ENCODE measurements around the gene IMMP2L.

IMMP2L gene

DNA sequence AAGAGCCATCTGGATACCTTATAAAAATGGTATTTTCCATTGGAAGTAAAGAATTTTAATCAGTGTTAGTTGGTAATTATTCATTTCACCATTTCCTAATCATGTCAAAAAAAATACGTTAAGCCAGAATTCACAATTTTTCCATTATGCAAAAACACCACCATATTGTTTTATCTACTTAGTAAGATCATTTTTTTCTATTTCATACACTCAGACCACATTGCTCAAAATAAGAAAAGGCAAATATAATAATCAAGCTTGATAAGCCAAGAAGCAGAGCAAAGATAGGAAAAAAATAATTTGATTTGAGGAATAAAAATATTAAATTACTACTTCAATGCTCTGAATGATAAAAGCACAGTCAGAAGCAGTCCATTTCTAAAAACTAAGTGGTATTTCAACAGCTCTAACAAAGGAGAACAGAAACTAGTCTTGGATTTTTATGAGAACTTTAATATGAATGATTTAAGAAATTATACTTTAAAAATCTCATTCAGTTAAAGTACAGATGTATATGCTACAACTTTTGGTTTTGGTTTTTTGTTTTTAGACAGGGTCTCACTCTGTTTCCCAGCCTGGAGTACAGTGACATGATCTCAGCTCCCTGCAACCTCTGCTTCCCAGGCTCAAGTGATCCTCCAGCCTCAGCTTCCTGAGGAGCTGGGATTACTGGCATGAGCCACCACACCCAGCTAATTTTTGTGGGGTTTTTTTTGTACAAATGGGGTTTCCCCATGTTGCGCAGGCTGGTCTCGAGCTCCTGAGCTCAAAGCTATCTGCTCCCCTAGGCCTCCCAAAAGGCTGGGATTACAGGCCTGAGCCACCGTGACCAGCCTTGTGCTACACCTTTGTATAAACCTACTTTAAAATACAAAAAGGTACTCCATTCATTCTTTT lies 424.7 kb downstream of the IMMP2L start:
- no peak for FAIRE-seq

DNA sequence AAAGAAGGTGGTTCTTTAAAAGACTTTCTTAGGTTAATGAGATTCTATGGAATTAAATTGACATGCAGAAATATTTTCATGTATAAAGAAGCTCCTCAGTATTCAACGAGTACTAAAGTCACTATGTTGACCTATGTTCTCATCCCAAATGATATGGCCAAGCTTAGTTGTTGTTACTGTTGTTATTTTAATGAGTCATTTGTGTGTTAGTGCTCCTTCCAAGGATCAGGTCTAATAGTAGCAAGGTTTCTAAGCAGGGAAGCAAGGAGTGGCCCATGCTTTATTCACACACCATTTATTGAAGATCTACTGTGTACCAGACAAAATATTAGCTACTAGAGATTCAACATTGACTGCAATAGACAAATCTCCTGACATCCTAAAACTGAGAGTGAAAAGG lies 429.5 kb downstream of the IMMP2L start:
- no peak for FAIRE-seq

DNA sequence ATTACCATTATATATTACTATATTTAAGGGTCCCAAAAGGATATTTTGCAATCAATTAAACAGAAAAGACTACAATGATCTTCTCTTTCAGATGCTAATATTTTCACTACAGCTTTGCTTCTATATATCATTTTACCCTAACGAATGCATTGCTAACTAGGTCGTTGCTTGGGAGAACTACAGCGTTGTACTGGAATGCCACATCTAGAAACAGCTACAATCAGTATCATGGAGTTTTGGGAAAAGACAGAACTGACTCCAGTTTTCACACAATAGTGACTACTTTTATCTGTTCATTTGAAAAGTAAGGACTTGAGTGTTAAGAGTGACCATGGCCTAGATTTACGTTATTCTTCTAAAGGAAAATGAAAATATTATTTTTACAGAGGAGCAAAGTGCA lies 432.9 kb downstream of the IMMP2L start:
- no peak for FAIRE-seq

DNA sequence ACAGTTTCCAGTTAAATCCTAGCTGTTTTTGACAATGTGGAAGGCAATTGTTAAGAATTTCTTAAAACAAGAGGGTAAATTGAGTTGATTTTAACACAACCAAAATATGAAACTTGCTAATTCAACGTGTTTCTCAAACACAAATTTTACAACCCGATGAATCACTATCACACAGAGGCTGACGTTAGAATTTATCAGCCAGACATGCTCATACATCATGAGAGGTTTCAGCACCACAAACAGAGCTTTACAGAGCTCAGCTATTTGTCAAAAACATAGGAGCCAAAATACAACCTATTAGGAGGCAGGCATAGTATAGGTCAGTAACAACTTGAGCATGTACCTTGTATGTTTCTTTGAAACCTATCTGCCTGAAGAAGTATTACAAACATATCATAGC lies 435.3 kb downstream of the IMMP2L start:
- no peak for FAIRE-seq

DNA sequence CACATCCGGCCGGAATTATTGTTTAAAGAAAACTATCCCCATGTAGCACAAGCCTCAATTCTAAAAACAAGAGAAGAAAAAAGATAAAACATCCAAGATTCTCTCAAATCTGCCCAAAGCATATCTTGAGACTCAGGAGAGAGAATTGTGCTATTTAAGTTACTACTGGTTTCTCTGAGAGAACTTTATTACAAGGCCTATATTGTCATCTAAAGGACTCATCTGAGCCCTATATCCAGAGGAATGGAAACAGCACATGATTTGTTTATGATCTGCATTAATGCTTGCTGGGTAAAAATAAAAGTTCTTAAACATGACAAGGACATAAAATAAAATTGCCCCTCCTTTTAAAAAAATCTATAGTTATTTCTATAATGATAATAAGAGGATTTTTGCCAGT lies 446.3 kb downstream of the IMMP2L start:
- no peak for FAIRE-seq

DNA sequence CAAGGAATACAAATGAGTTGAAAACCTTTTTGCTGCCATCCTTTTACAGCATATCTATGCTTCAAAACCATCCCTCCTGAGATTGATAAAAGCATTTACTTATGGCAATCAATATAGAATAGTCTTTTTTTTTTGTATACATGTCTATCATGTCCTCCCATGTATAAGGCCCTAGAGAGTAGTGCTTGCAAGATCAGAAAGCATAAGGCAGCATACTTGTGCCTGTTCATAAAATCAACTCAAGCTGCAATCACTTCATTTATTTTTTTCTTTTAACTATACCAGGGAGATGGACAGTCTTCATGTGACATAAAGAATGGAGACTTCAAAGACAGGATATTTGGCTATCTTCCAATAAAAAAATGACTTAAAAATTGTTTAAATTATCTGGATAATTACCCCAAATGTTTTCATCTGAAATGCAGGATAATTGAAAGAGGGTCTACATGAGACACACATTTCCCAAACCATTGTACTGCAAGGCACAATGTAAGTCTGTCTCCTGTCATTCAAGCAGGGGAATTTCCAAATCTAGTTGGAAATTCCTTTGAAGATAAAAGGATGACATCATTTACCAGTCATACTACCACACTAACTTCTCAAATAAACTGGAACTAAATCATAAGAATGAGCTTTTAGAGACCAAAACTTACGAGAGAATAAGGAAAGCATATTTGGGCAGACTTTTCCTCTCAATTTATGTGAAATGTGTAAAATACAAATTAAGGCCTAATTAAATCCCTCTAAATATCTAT lies 448.9 kb downstream of the IMMP2L start:
- no peak for FAIRE-seq

DNA sequence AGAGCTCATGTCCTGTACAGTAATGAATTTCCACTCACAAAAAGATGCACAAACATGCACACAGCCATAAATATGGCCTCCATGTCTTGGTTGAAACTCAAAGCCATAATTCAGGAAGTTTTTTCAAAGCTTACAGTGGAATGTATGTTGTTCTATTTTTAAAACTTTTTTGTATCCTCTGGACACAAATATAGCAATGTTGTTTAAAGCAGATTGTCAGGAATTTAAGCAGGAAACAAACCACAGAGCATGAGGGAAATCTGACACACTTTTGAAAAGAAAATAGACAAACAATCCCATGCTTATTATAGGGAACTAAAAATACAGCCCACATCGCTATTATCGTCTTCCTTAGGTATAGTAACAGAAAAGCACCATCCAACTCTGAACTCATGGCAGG lies 449.9 kb downstream of the IMMP2L start:
- FAIRE-seq: no peak

DNA sequence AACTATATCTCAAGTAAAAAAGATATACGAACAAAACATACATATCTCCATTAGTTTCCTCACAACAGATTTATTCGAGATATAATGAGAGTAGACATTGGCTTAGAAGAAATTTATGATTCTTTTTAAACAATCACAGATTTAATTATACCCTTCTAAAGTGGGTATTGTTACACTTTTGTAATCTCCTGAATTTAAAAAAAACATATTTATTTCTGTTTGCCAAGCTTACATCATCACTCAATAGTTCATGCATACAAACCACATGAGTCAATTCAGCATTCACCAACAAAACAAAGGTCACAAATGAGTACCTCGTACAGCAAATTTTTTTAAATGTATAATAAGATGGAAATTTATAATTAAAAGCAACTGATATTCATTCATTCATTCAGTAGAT lies 453.8 kb downstream of the IMMP2L start:
- FAIRE-seq: no peak

DNA sequence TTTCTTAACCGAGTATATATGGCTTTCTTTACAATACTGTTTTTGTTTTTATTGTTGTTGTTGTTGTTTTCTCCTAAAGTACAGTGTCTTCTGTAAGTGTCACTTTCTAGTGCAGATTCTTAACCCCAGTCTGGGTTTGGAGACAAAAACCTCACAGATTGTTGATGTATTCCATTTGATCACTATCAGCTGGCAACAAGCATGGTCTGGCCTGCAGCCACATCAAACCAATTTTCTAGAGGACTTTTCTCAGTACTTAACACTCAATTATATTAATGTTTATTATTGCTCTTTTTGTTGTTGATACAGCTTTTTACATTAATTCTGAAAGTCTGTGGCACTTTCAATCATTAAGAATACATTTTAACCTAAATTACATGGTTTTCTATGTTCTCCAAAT lies 454.3 kb downstream of the IMMP2L start:
- FAIRE-seq: no peak

DNA sequence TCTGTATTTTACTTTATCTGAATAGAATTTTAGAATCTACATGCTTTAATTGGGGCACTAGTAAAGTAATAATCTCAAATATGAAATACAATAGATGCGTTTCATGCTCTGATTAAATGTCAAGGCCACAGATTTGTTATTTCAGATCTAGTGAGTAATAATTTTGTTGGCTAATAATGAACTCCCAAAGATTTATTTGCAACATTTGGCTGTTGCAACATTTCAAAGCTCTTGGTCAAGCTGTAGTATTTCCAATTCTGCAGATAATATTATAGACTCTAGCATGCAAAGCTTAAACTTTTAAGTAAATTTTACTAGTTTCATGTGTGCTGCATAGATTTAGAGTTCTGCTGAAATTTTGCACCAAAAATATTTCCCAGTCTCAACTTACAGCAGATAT lies 454.7 kb downstream of the IMMP2L start:
- no peak for FAIRE-seq

DNA sequence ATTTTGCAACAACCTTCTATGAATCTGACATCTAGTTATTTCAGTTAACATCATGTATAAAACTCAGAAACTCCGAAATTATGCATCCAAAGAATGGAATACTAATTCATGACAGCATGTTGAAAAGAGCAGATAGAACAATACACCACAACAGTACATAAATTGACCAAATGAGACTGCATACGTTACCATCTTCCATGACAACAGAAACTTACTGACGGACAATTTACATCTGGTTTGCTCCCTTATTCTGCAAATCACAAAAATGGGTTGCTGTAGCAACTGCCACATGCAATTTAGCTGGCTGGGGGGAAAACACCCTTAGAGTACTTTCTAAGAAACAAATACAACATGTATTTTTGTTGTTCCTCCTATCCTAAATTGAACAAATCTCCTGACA lies 457.0 kb downstream of the IMMP2L start:
- no peak for FAIRE-seq

DNA sequence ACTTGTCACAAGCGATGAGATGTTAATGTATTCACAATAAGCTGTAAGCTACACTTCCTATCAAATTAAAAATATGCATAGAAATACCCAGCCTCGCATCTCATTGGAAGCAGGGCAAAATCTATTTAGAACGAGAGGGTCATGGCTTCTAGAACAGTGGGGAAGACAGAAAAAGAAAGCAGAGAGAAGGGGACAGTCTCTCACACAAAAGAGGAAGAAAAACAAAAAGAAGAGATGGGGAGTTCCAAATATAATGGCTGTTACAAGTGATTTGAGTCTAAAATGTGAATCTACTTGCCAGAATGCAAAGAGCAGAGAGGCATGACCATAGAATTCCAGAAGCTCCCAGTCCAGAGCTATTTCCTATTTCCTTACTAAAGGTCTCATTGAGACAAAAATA lies 457.6 kb downstream of the IMMP2L start:
- no peak for FAIRE-seq

DNA sequence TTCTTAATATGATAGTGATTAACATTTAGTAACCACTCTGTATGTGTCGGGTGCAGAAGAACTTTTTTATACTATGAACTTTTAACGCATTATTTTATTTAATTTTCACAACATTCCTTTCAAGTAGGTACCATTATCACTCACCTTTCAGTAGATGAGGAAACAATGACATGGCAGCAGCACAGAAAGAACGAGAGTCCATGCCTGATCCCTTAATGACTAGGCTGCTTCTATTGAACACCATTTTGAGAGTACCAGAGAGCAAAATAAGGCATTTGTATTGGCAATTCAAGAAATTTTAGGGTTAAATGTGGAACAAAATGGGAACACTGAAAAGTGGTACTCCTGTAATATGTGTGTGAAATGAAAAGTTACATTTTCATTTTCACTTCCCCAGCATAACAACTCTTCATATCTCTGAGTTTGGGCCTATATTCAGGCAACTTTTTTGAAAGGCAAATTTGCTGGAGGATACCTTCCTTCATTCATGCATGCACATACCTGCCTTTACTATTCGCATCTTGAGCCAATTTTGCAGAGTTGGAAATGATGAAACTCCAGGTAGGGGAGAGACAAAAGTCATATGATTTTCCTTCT lies 458.5 kb downstream of the IMMP2L start:
- no peak for FAIRE-seq

DNA sequence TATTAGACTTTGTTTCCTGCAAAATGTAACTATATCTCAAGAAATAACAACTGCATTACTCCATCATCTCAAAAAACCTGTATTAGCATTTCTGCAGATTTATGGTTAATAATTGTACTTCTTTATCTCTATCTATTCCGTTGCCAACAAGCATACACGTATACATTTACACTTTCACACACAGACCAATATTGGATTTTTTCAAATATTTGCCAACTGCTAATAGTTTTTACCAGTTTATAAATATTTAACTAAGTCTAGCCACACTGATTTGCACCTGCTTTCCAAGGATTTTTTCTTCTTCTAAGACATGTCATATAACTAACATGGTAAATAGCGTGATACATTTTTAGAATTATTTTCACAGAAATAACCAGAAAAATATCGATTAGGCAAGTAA lies 459.2 kb downstream of the IMMP2L start:
- FAIRE-seq: no peak

DNA sequence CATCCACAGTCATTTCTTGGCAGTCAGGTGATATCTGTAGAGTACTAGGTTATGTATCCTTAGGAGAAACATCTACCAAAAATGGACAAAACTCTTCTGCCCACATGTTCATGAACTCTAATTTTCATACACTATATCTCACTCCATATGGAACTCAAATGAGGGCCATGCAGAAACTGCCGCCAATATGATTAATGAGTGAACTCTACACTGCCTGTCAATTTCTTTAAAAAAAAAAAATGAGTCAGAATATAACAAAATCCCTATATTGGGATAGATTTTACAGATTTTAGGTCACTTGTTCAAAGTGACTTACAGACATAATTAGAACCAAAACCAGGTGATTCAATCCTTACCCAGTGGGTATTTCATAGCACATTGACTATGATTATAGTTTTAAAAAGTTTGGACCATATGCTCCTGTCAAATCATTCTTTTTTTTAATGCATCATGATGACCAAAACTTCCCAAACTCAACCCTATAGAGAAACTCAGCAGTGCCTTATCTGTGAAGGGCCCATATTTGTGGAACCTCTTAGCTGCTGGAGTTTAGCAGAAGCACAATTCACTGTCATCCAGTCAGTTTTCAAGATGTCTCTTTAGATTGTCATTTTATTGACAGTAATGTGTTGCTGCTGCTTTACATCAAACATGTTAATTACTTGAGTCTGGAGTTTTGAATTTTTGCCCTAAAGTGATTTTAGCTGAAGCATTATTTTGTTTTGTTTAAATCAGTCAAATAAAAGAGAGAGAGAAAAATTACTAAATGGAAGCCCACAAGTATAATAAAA lies 460.2 kb downstream of the IMMP2L start:
- no peak for FAIRE-seq

DNA sequence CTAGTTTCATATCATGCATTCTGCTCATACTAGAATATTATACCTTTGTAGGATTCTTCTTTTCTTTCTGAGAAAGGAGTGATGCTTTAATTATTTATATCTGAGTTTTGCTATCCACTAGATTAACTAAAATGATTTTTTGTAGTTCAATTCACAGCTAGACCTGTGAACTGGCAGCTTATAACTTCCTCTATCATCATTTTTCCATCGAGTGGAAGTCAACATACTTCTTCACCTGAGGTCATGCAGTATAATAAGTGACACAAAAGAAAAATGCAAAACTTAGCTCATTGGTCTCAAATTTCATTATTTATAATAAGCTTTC lies 463.4 kb downstream of the IMMP2L start:
- no peak for FAIRE-seq

DNA sequence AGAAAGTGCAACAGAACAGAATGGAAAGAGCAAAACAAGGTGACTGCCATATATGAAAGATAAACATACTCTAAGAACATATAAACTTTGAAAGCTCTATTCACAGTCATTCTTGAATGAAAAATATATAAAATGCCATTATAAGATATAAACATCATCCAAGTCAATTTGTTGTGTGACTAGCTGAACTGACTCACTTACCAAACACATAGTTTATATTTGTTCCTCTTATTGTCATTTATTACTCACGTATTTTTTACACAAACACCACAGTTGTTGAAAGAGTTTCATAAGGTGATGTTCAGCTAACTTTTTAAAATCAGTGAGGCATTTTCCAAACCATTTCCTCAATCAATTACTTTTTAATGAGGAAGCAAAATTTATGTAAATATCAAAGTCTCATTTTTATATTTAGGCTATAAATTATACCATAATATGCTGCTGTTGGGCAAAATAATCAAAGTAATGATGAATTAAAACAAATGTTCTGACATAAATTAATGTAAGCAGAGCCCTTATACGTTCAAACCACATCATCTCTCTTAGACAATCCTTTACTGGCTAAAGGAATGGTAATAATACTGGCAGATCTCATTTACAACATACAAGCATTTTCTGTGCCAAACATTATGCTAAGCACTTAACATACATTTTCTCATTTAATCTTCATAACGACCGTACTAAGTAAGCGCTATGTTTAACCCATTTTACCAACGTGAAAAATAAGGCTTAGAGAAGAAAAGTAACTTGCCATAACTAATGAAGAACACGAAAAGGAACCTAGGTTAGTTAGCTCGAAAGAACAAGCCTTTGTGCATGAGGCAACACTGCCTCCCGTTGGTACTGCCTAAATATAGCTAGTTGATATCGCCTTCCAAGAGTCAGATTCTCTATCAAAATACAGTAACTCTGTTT lies 464.0 kb downstream of the IMMP2L start:
- no peak for FAIRE-seq

DNA sequence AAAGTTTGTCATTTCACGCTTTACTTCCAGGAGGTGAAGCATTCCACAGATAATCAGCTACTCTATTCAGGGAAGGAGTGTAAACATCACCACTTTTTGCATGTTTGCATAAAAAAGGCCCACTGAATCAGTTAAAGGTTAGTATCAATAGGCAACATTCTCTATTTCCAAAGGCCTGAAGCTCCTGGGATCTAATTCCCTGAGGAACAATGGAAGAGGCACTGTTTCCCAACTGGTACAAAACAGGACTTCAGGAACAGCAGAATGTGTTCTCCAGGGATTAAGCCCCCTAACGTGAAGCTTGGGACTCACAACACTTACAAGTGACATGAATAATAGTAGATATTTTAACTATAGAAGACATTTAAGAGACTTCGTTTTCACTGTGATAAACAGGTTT lies 465.3 kb downstream of the IMMP2L start:
- no peak for FAIRE-seq

DNA sequence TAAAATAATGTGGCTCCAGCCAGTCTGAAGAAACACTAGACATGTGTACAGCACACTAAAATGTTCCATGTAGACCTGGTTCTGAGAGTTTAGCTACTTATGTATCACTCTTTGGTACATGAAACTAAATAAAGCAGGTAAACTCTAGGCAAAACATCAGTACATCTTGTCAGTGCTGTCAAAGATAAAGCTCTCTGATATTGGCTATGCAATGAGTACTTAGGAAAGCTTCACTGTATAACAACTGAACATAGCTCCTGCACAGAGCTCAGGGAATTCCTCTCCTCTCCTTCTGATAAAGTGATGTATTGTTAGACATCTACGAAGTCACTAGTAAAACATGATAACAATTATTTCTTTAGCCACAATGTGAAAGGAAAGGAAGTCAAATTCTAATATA lies 467.9 kb downstream of the IMMP2L start:
- FAIRE-seq: no peak

DNA sequence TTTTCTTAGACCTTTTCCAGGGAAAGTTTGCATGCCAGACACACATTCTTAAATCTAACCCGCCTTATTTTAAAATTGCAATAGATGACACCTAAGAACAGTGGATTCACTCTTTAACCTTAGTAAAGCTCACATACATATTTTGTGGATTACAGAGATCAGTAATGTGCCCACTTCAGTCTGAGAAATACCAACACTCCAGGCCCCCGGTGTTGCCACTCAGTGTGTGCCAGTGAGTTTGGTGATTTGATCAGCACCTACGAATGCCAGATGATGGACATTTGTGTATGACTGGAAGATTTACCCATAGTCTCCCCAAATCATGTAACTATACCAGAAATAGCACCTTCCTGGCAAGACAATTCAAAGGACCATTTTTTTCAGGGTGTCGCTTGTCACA lies 468.8 kb downstream of the IMMP2L start:
- no peak for FAIRE-seq

DNA sequence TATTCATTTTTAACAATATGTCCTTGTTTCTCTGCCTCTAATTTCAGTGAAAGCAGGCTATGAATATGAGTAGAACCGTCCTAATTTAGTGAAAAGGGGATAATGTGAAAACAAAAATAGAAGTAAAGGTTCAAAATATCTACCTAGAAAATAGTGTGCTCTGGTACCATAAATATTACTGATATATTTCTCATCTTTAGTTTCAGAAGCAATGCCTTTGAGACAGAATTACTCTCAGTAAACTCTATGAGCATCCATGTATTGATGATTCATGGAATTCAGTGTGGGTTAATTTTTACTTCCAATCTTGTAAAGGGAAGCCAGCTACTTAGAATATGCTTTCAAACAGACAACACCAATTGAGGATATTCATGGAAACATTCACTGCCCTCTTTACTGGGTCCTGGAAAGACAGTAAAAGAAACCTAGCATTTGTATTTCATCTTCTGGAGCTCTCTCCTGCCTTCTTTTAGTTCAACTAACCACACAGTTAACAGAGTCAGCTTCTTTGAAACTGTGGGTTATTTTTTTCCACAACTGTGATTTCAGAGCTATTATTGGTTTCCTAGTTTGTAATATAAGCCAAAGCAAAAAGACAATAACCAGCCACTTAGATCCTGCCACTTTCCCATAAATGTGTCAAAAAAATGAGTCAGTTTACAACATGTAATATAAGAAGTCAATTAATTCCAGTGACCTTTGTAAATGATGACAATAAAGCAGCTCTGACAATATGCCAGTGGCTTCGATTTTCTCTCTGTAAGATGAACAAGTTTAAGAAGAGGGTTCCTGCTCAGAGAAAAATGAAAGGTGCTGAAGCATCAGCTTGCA lies 469.7 kb downstream of the IMMP2L start:
- FAIRE-seq: no peak

Measured in G401.6 (cell line).